HG02588 (cell line): ENCODE results near the gene RUSC1.
"Not testable (repeated sequence)": the region's sequence is repeated elsewhere in the genome, so short reads cannot be mapped to it uniquely, and the experiment has no call there.

Source experiments
- ATAC-seq: cut with Tn5 transposase; IDR thresholded peaks from one replicate; pipeline ENCODE4 v1.9.1; 2021; ENCODE audit warnings: mild to moderate bottlenecking, moderate library complexity; ENCODE audit not compliant: unreplicated experiment

Gene RUSC1

GRCh38 chr1:155322953-155323728 is 2.4 kb downstream of the RUSC1 start:
- peak; percentile 53 for ATAC-seq

- ATAC-seq: peak; percentile 40
These were observed 3.0 kb downstream of the RUSC1 start for GRCh38 chr1:155323729-155324036.

- peak; percentile 58 for ATAC-seq
These were observed 3.5 kb downstream of the RUSC1 start for GRCh38 chr1:155324037-155324716.

- no peak for ATAC-seq
These were observed 4.3 kb downstream of the RUSC1 start for GRCh38 chr1:155324717-155325602.

- ATAC-seq: no peak
These were observed 4.9 kb downstream of the RUSC1 start for GRCh38 chr1:155325603-155325893.

- no peak for ATAC-seq
These were observed 5.4 kb downstream of the RUSC1 start for GRCh38 chr1:155326020-155326526.

GRCh38 chr1:155326631-155327037 is 5.9 kb downstream of the RUSC1 start:
- ATAC-seq: no peak

GRCh38 chr1:155327981-155328380 is 7.3 kb downstream of the RUSC1 start:
- no peak for ATAC-seq

GRCh38 chr1:155328856-155329255 is 8.2 kb downstream of the RUSC1 start:
- not testable (repeated sequence) for ATAC-seq

- no peak for ATAC-seq
These were observed 9.4 kb downstream of the RUSC1 start for GRCh38 chr1:155329980-155330598.

GRCh38 chr1:155334962-155335361 is 14.3 kb downstream of the RUSC1 start:
- ATAC-seq: no peak

GRCh38 chr1:155339515-155340097 is 18.9 kb downstream of the RUSC1 start:
- ATAC-seq: no peak

GRCh38 chr1:155342842-155343241 is 22.1 kb downstream of the RUSC1 start:
- no peak for ATAC-seq

GRCh38 chr1:155352631-155353030 is 31.9 kb downstream of the RUSC1 start:
- no peak for ATAC-seq

GRCh38 chr1:155360051-155360450 is 39.4 kb downstream of the RUSC1 start:
- no peak for ATAC-seq

GRCh38 chr1:155379180-155379579 is 58.5 kb downstream of the RUSC1 start:
- no peak for ATAC-seq

- no peak for ATAC-seq
These were observed 59.0 kb downstream of the RUSC1 start for GRCh38 chr1:155379631-155380090.
